HUES6 (cell line): ENCODE results near the gene LITAF.

Source experiments
- H3K27ac ChIP-seq: 2 replicates; pipeline ENCODE4 v1.7.0; 2013; ENCODE audit warnings: low read depth, mild to moderate bottlenecking, low read length, inconsistent platforms
- H3K27me3 ChIP-seq: 2 replicates; pipeline ENCODE4 v1.6.1; 2013; ENCODE audit warnings: low read length; ENCODE audit not compliant: control insufficient read depth, insufficient read depth
- H3K36me3 ChIP-seq: 2 replicates; pipeline ENCODE4 v1.6.1; 2013; ENCODE audit warnings: low read length; ENCODE audit not compliant: control insufficient read depth, insufficient read depth
- H3K4me1 ChIP-seq: 2 replicates; pipeline ENCODE4 v1.6.1; 2013; ENCODE audit warnings: low read length; ENCODE audit not compliant: control insufficient read depth, insufficient read depth
- H3K4me3 ChIP-seq: 2 replicates; pipeline ENCODE4 v1.5.1; 2013; ENCODE audit warnings: low read depth, low read length
- H3K9ac ChIP-seq: one replicate; pipeline ENCODE4 v1.6.1; 2013; ENCODE audit warnings: mild to moderate bottlenecking, low read length
- H3K9me3 ChIP-seq: 2 replicates; pipeline ENCODE4 v1.6.1; 2013; ENCODE audit warnings: low read depth, low read length; ENCODE audit not compliant: control insufficient read depth, insufficient read depth

LITAF gene

DNA sequence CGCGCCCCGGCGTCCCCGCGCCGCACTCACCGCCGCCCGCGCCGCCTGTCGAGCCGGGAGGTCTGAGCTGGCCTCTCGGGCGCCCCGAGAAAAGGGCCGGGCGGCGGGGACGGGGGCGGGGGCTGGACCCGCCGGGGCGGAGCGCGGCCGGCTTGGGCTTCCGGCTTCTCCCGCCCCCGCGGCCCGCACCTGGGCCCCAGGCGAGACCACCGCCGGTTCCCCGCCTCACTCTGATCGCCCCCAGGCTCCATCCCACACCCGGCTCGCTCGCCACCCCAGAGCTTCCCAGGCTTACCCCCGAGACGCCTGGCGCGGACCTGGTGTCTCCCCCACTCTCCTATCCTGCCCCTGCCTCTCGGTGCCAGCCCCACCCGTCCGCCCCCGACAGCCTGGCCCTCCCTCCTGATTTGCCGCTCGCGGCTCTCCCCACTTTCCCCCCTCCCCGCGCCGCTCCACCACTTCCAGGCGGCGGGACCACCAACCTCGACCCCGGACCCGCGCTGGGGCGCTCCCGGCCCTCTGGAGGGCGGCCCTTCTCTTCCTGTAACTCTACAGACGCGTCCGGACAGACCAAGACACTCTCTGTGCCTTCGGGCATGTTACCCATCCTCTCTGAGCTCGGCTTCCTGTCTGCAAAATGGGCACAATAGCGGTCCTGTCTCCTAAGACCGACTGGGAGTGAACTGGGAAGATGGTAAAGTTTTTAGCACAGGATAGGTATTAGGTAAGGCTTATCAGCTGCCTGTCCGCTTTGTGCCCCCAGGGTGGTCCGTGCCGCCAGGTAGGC, at the start of gene LITAF:
LITAF (minus strand) TSS at position 64 of the 787 bp plus-strand sequence. CDS start 30,189 bp downstream, outside the sequence.
- Histone ChIP-seq H3K9me3 (peaks cover 6% of the 10 kb centered on the region; the same call in 1 of the 2 replicates), H3K9ac (peak within 1 kb of the TSS; percentile 65), H3K27ac (peak within 1 kb of the TSS; percentile 80; the same call in 1 of the 2 replicates), H3K4me1 (peaks cover 45% of the 10 kb centered on the region), H3K36me3 (no peaks in the 10 kb centered on the region), H3K4me3 (peak within 1 kb of the TSS; percentile 83), H3K27me3 (no peaks in the 10 kb centered on the region)

DNA sequence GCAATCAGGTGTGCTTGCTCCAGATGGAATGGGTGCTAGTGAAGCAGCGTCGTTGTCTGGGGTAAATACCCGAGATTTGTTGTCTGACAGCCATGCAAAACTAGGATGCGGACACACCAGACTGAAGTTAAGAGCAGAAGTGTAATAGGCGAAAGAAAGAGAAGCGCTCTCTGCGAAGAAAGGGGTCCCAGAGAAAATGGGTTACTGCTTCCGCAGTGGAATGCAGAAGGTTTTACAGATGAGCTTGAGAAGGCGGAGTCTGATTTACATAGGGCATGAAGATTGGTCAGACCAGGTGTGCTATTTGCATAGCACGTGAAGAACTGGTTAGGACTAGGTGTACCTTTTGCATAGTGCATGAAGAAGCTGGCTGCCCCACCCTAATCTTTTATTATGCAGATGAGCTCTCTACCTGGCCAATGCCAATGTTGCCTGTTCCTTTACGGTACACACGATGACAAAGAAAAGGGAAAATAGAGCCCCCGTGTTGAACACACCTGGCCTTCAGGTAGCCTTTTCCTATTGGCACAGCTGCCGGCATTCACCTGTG, 49.5 kb upstream of the LITAF start:
- Histone ChIP-seq H3K9me3 (no peaks in the 10 kb centered on the region), H3K27me3 (no peaks in the 10 kb centered on the region), H3K4me1 (peaks cover 36% of the 10 kb centered on the region), H3K36me3 (no peaks in the 10 kb centered on the region), H3K9ac (peak overlapping the region; percentile 25), H3K4me3 (peak overlapping the region; percentile 42), H3K27ac (no peak overlapping the region)

DNA sequence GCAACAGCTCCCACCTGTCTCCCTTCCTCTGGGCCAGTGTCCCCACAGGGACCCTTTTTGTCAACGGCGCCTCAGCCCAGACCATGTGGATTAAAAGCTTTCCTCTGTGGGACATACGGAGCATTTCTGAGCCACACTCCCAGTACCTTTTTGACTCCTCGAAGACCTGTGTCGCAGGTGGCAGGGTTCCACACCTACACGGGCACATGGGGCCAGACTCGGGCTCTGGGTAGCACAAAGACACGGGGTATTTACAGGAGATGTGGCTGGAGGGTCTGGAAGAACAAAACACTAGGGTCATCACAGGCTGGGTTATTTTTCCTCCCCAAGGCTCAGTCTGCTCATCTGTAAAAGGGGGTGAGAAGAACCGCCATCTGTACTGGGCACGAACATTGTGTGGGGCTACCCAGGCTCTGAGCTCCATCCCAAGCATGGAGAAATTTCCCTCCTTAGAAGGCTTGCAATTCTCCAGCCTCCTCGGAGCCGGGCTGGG, 49.0 kb upstream of the LITAF start:
- no peaks in the 10 kb centered on the region for H3K27me3 ChIP-seq
- H3K4me1 ChIP-seq: peaks cover 35% of the 10 kb centered on the region
- no peaks in the 10 kb centered on the region for H3K9me3 ChIP-seq
- H3K36me3 ChIP-seq: no peaks in the 10 kb centered on the region
- H3K4me3 ChIP-seq: peak overlapping the region; percentile 42
- no peak overlapping the region for H3K27ac ChIP-seq
- peak overlapping the region; percentile 25 for H3K9ac ChIP-seq

DNA sequence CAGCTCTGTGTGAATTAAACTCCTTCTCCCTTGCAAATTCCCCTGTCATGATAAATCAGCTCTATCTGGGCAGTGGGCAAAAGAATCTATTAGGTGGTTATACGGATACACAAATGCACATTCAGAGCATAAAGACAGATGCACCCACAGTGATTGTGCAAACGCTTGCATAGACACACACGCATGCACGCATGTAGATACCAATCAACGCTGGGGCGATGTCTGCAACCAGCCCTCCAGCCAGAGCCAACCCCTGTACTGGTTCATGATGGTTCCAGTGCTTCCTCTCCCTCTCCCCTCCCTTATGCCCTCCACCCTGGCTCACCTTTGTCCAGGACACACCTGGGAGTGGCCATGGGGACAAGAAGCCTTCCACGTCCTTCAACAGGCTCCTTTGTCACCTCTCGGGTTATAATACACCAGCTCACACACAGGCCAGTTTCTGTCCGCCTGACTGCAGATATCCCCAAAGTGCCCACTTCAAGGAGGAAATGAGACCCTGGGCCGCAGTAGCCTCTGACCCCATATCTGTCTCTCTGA, 48.5 kb upstream of the LITAF start:
- Histone ChIP-seq H3K9me3 (no peaks in the 10 kb centered on the region), H3K27me3 (no peaks in the 10 kb centered on the region), H3K27ac (no peak overlapping the region), H3K4me3 (no peak overlapping the region), H3K4me1 (peaks cover 30% of the 10 kb centered on the region), H3K36me3 (no peaks in the 10 kb centered on the region), H3K9ac (no peak overlapping the region)

DNA sequence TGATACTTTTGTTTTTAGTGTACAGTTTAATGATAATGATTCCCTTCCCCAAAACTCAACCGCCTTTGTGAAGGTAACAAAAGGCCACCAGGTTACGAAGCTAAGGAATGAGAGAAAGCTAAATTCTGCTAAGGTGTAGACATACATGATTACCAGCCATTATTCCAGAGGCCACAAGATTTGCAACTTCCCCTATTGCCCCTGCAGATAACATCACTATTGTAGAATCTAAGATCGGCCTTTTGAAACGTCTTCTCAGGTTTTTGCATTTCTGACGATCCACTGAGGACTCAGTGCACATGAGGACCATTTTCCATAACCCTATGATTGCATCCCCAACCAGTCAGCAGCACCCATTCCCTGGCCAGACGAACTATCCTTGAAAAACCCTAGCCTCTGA, 47.6 kb upstream of the LITAF start:
- no peak overlapping the region for H3K27ac ChIP-seq
- H3K9ac ChIP-seq: no peak overlapping the region
- H3K36me3 ChIP-seq: no peaks in the 10 kb centered on the region
- H3K4me1 ChIP-seq: peaks cover 35% of the 10 kb centered on the region
- H3K27me3 ChIP-seq: no peaks in the 10 kb centered on the region
- H3K4me3 ChIP-seq: no peak overlapping the region
- no peaks in the 10 kb centered on the region for H3K9me3 ChIP-seq

DNA sequence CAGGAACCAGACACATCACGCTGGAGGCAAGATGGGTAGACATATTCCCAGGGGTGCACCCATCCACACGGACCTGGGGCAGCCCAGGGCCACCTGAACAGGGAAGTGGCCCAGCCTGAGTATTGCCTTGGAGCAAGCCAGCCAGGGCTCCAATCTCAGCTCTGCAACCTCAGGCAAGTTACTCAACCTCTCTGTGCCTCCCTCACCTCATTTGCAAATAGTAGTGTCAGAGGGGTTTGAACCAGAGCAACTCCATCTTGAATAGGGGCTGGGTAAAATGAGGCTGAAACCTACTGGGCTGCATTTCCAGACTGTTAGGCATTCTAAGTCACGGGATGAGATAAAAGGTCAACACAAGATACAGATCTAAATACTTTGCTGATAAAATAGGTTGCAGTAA, 46.4 kb upstream of the LITAF start:
- Histone ChIP-seq H3K27me3 (no peaks in the 10 kb centered on the region), H3K9me3 (no peaks in the 10 kb centered on the region), H3K36me3 (no peaks in the 10 kb centered on the region), H3K27ac (no peak overlapping the region), H3K4me3 (no peak overlapping the region), H3K9ac (no peak overlapping the region), H3K4me1 (peaks cover 37% of the 10 kb centered on the region)

DNA sequence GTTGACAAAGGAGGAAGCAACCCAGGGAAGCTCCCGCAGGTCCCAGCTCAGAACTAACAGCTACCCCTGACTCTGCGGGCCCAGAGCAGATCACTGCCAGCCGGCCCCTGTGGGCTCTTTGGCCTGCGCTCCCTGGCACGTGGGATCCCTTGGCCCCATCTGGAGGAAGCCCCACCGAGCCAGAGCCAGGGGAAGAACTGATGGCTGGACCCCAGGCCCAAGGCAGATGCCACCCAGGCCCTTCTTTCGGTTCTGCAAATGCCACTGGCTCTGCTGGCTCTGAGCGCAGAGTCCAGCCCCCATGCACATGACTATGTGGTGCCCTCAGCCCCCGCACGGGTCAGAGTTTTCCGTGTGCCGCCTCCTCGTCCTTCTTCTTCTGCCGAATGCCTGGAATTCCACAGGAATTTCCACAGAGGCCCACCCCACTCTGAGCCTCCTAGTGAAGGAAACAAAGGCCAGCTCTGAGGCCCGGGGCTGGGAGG, 45.8 kb upstream of the LITAF start:
- H3K9me3 ChIP-seq: no peaks in the 10 kb centered on the region
- H3K4me3 ChIP-seq: no peak overlapping the region
- H3K4me1 ChIP-seq: peaks cover 37% of the 10 kb centered on the region
- H3K9ac ChIP-seq: no peak overlapping the region
- no peak overlapping the region for H3K27ac ChIP-seq
- H3K36me3 ChIP-seq: no peaks in the 10 kb centered on the region
- no peaks in the 10 kb centered on the region for H3K27me3 ChIP-seq

DNA sequence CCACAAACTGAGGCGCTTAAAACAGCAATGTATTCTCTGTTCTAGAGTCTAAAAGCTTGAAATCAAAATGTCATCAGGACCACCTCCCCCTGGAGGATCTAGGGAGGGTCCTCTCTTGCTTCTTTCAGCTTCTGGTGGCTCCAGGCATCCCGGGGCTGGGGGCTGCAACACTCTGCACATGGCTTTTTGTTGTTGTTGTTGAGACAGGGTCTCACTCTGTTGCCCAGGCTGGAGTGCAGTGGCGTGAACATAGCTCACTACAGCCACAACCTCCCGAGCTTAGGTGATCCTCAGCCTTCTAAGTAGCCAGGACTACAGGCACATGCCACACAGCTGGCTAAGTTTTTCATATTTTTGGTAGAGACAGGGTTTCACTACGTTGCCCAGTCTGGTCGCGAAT, 44.5 kb upstream of the LITAF start:
- peaks cover 31% of the 10 kb centered on the region for H3K4me1 ChIP-seq
- H3K4me3 ChIP-seq: no peak overlapping the region

DNA sequence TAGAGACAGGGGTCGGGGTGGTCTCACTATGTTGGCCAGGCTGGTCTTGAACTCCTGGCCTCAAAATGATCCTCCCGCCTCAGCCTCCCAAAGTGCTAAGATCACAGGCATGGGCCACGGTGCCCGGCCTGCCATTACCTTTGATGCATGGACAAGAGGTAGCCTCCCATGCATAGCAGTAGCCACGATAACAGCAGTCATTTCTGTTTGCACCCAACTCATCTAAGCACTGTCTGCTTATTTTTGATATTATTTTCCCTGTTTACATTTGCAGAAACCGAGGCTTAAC, 44.0 kb upstream of the LITAF start:
- H3K27ac ChIP-seq: no peak overlapping the region
- H3K4me3 ChIP-seq: no peak overlapping the region
- no peaks in the 10 kb centered on the region for H3K27me3 ChIP-seq
- H3K9me3 ChIP-seq: no peaks in the 10 kb centered on the region
- H3K9ac ChIP-seq: no peak overlapping the region
- H3K4me1 ChIP-seq: peaks cover 27% of the 10 kb centered on the region
- no peaks in the 10 kb centered on the region for H3K36me3 ChIP-seq

More for the DNA sequence above, 44.5 kb upstream of the LITAF start:
- Histone ChIP-seq H3K9ac (no peak overlapping the region), H3K36me3 (no peaks in the 10 kb centered on the region), H3K9me3 (no peaks in the 10 kb centered on the region), H3K27ac (no peak overlapping the region), H3K27me3 (no peaks in the 10 kb centered on the region)

DNA sequence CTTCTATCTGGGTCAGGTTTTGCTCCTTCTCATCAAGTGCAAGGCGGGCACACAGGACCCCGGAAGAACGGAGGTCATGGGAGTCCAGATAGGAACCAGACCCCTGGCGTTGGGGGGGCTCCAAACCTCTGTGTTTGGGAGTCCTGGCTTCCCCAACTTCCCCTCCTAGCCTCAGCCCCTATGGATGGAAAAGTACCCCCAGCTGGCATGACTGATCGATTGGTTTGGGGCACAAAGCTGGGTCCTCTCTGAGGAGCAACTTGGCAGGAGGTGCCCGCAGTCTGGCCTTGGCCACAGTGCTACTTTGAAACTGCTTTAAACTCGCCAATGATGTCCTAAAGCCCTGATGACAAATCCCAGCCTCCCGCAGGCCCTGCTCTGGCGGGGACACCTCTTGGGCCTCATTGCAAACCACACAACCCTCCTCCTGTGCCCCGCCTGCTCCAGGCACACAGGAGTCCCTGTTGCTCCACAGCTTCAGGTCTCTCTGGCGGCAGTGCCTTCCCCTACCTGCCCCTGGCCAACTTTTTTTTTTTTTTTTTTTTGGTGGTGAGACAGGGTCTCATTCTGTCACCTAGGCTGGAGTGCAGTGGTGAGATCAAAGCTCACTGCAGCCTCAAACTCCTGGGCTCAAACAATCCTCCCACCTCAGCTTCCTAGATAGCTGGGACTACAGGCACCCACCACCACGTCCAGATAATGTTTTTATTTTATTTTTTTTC, 43.5 kb upstream of the LITAF start:
- H3K4me1 ChIP-seq: peaks cover 22% of the 10 kb centered on the region
- no peak overlapping the region for H3K9ac ChIP-seq

More for the DNA sequence above, 43.5 kb upstream of the LITAF start:
- Histone ChIP-seq H3K27me3 (no peaks in the 10 kb centered on the region), H3K4me3 (no peak overlapping the region), H3K27ac (no peak overlapping the region), H3K36me3 (no peaks in the 10 kb centered on the region), H3K9me3 (no peaks in the 10 kb centered on the region)
